HG03108 (cell line): ENCODE measurements around the gene VAT1L.
"Not testable (repeated sequence)": the region's sequence is repeated elsewhere in the genome, so short reads cannot be mapped to it uniquely, and the experiment has no call there.

ENCODE experiments used
- ATAC-seq: cut with Tn5 transposase; IDR thresholded peaks from one replicate; pipeline ENCODE4 v1.9.1; 2021; ENCODE audit warnings: moderate library complexity; ENCODE audit not compliant: unreplicated experiment

Gene VAT1L

GRCh38 chr16:77947590-77947989 lies 159.2 kb downstream of the VAT1L start:
- ATAC-seq: not testable (repeated sequence)

DNA sequence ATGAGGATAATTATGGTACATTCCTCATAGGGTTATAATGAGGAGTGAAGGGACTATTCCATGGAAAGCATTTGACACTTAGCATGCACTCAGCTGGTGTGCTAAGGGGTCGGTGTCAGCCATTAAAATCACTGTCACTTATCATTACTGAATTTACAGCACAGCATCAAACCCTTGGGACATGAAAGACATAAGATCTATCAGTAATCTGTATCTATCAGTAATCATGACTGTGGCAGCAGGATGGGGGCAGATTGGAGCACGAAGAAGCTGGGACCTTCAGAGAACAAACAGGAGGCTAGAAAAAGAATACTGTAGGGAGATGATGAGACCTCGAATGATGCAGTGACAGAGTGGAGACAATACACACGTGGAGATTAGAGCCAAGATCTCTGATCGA lies 160.5 kb downstream of the VAT1L start:
- no peak for ATAC-seq

- no peak for ATAC-seq
These were observed 161.1 kb downstream of the VAT1L start for GRCh38 chr16:77949445-77949844.

GRCh38 chr16:77951788-77952187 lies 163.4 kb downstream of the VAT1L start:
- ATAC-seq: no peak

GRCh38 chr16:77955127-77955526 lies 166.8 kb downstream of the VAT1L start:
- ATAC-seq: no peak

GRCh38 chr16:77956231-77956630 lies 167.9 kb downstream of the VAT1L start:
- ATAC-seq: no peak

GRCh38 chr16:77960766-77961165 lies 172.4 kb downstream of the VAT1L start:
- ATAC-seq: no peak

GRCh38 chr16:77961814-77962213 lies 173.4 kb downstream of the VAT1L start:
- no peak for ATAC-seq

DNA sequence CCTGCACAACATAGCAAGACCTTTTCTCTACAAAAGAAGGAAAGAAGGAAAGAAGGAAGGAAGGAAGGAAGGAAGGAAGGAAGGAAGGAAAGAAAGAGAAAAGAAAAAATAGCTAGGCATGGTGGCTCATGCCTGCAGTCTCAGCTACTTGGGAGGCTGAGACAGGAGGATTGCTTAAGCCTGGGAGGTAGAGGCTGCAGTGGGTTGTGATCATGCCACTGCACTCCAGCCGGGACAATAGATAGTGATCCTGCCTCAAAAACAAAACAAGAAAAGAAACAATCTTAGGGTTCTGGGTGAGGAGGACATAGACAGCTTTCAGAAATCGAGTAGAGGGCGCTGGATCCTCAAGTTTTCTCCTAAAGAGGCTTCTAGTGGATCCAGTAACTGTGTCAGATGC lies 174.3 kb downstream of the VAT1L start:
- no peak for ATAC-seq

DNA sequence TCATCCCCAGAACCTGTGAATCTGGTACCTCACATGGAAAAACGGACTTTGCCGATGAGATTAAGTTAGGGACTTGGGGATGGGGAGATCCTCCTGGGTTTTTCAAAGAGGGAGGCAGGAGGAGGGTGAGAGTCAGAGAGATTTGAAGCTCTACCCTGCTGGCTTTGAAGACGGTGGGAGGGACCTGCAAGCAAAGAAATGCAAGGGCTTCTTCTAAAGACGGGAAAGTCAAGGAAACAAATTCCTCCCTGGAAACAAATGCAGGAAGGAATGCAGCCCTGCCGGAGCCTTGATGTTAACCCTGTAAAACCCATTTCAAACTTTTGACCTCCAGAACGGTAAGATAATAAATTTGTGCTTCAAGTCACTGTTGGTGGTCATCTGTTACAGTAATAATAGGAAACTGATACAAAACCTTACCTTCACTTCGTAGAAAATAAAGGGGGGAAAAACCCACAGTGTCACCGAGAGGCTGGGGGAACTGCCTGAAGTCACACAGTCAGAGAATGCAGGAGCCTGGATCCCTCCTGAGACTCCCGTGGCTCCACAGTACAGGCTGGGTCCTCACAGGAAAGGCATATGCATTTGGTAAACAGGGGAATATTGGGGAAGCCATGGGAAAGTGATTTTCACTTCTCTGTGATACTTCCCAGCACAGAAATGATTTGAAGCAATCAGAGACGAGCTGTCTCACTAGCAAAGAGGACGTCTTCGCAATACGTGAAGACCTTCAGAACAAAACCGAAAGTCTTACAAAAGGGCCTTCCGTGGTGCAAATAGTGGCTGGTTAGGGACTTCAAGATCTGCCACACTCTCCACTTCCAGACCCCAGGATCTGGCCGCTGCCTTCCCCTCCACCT lies 175.1 kb downstream of the VAT1L start:
- ATAC-seq: peak; percentile 47

DNA sequence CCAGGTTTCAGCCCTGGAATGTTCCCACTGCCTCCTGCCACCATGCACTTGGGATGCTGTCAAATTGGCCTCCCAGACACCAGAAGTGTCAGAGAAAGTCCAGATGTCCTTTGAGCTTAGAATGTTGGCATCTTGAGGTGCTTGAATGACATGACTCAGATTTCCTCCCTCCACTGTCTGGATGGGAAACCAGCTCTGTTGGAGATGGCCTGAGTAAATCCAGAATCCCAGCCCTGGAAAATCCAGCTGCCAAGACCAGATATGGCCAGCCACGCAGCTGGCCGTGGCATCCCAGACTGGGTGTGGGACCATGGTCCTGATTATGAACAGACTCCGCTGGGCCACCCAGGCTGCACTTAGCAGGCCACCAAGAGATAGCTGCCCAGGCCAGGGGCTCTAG lies 177.0 kb downstream of the VAT1L start:
- no peak for ATAC-seq

DNA sequence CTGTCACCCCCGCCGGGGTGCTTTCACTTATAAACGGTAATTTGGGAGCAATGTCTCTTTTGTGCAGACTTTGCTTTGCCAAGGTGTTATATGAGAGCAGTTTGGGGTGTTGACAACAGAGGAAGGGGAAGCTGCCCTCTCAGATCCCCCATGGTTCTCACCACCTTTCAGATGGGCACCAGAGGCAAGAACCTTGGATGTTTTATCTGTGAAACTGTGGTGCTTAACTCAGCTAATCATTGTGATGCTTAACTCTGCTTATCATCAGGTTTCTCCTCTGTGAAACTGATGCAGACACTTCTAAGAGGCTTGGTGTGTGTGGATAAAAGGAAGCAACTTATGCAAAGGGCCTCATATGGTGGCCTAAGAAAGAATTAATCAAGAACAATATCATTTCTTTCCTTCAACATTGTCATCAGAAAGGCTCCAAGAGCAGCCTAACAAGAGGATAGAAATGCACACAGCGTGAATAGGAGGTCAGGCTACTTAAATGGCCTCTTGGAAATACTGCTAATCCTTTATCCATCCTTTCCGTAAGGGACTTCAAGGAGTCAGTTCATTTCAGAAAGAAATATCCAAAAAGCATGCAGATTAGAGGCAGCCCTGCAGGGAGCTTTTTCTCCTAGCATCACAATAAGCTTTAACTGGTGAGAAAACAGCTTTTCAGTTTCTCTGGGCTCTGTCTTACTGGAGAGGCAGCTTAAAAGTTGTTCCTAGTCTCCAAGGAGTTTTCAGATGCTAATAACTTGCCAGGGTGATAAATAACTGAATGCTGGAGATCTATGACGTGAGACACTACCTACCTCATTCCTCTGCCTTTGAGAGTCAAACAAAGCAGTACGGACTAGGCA lies 178.9 kb downstream of the VAT1L start:
- ATAC-seq: no peak

DNA sequence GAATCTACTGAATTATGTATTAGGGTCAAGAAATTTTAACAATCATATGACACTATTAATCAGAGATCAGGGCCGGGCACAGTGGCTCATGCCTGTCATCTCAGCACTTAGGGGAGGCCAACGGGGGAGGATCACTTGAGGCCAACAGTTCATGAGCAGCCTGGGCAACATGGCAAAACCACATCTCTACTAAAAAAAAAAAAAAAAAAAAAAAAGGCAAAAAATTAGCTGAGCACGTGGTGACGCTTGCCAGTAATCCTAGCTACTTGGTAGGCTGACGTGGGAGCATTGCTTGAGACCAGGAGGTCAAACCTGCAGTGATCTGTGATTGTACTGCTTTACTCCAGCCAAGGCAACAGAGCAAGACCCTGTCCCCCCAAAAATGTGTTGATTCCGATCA lies 181.5 kb downstream of the VAT1L start:
- no peak for ATAC-seq

GRCh38 chr16:77970371-77970770 lies 182.0 kb downstream of the VAT1L start:
- no peak for ATAC-seq

DNA sequence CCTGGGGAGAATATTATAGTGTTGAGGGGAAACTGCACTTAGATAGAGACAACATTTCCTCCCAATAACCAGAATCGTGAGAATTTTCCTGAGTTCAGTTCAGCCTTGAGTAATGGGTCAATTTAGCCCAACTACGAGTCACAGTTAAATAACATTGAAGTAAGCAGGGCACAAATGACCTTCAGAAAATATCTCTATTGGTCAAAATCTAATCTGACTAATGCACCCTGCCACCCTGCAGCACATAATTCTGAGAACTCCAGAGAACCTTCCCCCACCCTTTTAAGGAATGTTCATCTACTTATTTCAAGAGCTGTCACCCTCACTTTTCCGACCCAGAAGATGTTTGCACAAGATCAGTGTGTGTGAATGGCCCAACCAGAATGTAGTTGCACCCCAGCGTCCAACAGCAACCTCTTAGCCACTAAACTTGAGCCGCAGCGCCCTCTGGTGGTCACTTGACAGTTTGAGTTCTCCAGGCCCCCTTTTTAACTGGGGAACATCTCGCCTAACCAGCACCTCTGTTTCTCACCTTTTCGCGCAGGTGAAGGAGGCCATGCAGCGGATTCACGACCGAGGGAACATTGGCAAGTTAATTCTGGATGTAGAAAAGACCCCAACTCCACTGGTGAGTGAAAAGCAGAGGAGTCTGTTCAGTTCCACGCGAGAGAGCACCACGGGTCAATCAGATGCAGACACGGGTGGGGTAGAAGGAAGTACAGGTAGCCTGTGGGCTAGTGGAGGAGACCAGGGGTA lies 183.1 kb downstream of the VAT1L start:
- ATAC-seq: peak; percentile 69

- ATAC-seq: no peak
These were observed 183.7 kb downstream of the VAT1L start for GRCh38 chr16:77972062-77972392.

DNA sequence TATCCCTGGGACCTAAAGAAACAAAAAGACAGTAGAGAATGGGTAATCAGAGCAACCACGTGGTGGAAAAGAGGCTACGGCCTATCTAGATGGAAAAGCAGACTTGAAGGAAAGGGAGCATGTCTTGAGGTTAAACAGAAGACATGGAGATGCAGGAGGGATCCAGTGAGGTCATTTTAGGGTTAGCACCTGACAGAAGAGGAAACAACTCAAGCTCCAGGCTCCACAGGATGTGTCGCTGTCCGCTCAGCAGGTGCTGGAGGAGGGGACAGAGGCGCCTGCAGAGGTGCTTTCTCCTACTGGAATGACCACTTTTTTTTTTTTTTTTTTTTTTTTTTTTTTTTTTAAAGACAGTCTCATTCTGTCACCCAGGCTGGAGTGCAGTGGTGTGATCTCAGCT lies 186.5 kb downstream of the VAT1L start:
- ATAC-seq: no peak

- no peak for ATAC-seq
These were observed 187.6 kb downstream of the VAT1L start for GRCh38 chr16:77975942-77976341.

GRCh38 chr16:77977339-77977738 lies 189.0 kb downstream of the VAT1L start:
- ATAC-seq: no peak

- no peak for ATAC-seq
These were observed 196.7 kb downstream of the VAT1L start for GRCh38 chr16:77985111-77985510.

- ATAC-seq: no peak
These were observed 197.8 kb downstream of the VAT1L start for GRCh38 chr16:77986011-77986740.
